GM23248 (cell line): ENCODE results near the gene QDPR.

Experiments used
- EZH2 ChIP-seq: fragments of 200-600 bp; sonication (generic); IDR thresholded peaks from 2 replicates; pipeline ENCODE4 v1.6.1; 2018; ENCODE audit warnings: antibody characterized with exemption, mild to moderate bottlenecking; ENCODE audit not compliant: insufficient read depth, poor library complexity, severe bottlenecking
- EZH2phosphoT487 ChIP-seq: fragments of 200-600 bp; sonication (generic); IDR thresholded peaks from 2 replicates; pipeline ENCODE4 v1.6.1; 2018; ENCODE audit warnings: antibody characterized with exemption, moderate library complexity, mild to moderate bottlenecking, low read depth; ENCODE audit not compliant: insufficient read depth

GRCh38 chr4:17492876-17493275 is 19.0 kb downstream of the QDPR start:
- no peak for TF ChIP-seq EZH2
- TF ChIP-seq EZH2phosphoT487, result no peak
